ENCODE results near the gene MUC22. TPM values are rescaled to one million over a fixed set of nuclear protein-coding genes. Genes with fewer than 3 reads are reported as not detected.

MUC22 gene
- total RNA-seq, 2 experiments from 2014 or later = not detected

DNA sequence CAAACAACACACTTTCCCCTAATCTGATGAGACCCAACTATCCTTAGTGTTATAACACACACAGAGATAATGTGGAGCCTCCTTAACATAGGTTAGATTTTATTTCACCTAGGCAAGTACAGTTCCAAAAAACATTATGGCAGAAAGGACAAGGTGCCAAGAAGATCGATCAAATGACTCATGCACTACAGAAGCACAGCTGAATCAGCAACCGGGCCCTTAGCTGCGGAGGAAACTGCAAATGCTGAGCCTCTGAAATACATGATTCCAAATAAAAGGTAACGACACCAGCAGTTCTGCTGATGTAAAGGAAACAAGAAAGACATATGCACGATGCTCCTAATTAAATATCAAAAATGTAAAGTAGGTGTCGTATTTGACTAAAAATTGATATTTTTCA lies 46.6 kb upstream of the MUC22 start:
- ChIA-PET POLR2A (no interaction called here), CTCF (no interaction called here)
- no peak overlapping the region for H3K27ac ChIP-seq (ENCODE audit: low read depth in 1 of 2, low read length in 2 of 2)
- H3K9me3 Mint-ChIP-seq = no peaks in the 10 kb centered on the region
- no peak overlapping the region for H3K4me3 ChIP-seq (ENCODE audit: low read length)
- H3K4me3 Mint-ChIP-seq = no peak overlapping the region
- H3K9me3 ChIP-seq (ENCODE audit: control insufficient read depth in 1 of 2, insufficient read depth in 1 of 2, low read length in 2 of 2) = no peaks in the 10 kb centered on the region
- no peak for DNase-seq
- no peak for ATAC-seq (ENCODE audit: poor library complexity)
- peaks cover 25% of the 10 kb centered on the region for H3K27me3 Mint-ChIP-seq
- intact Hi-C loops (cut with DNase I, micrococcal nuclease) = no loop called here
- no peaks in the 10 kb centered on the region for H3K36me3 ChIP-seq (ENCODE audit: insufficient read depth, low read length)
- H3K4me1 ChIP-seq (ENCODE audit: insufficient read depth, low read length) = peaks cover 8% of the 10 kb centered on the region
- TF ChIP-seq, protein P1, sequence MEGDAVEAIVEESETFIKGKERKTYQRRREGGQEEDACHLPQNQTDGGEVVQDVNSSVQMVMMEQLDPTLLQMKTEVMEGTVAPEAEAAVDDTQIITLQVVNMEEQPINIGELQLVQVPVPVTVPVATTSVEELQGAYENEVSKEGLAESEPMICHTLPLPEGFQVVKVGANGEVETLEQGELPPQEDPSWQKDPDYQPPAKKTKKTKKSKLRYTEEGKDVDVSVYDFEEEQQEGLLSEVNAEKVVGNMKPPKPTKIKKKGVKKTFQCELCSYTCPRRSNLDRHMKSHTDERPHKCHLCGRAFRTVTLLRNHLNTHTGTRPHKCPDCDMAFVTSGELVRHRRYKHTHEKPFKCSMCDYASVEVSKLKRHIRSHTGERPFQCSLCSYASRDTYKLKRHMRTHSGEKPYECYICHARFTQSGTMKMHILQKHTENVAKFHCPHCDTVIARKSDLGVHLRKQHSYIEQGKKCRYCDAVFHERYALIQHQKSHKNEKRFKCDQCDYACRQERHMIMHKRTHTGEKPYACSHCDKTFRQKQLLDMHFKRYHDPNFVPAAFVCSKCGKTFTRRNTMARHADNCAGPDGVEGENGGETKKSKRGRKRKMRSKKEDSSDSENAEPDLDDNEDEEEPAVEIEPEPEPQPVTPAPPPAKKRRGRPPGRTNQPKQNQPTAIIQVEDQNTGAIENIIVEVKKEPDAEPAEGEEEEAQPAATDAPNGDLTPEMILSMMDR (IDR thresholded peaks at IDR 0.05) = no peak
- no peaks in the 10 kb centered on the region for H3K36me3 Mint-ChIP-seq (ENCODE audit: low read depth)
- H3K4me1 Mint-ChIP-seq (ENCODE audit: low read depth) = peaks cover 8% of the 10 kb centered on the region
- H3K27ac Mint-ChIP-seq = no peak overlapping the region
- peaks cover 3 to 4% of the 10 kb centered on the region in 2 experiments for H3K27me3 ChIP-seq (ENCODE audit: control insufficient read depth in 1 of 2, insufficient read depth in 2 of 2, low read length in 2 of 2)

DNA sequence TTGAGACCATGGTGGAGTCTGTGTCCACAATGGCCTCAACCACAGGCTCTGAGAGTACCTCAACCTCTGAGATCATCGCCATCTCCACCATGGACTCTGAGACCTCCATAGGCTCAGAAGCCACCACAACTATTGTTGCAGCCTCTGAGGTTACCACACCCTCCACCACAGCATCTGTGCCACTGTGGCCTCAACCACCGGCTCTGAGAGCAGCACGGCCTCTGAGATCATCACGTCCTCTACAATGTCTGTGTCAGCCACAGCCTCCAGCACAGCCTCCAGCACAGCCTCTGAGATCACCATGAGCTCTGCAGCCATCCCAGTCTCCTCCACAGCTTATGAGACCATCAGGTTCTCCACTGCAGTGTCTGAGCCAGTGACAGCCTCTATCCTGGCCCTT lies 46.2 kb upstream of the MUC22 start:
- no peaks in the 10 kb centered on the region for H3K36me3 ChIP-seq (ENCODE audit: insufficient read depth, low read length)
- Mint-ChIP-seq H3K27me3 (peaks cover 23% of the 10 kb centered on the region), H3K36me3 (ENCODE audit: low read depth) (no peaks in the 10 kb centered on the region), H3K4me3 (no peak overlapping the region), H3K9me3 (no peaks in the 10 kb centered on the region), H3K4me1 (ENCODE audit: low read depth) (peaks cover 8% of the 10 kb centered on the region), H3K27ac (no peak overlapping the region)
- CTCF ChIA-PET = no interaction called here
- POLR2A ChIA-PET = no interaction called here
- no peaks in the 10 kb centered on the region for H3K9me3 ChIP-seq (ENCODE audit: control insufficient read depth in 1 of 2, insufficient read depth in 1 of 2, low read length in 2 of 2)
- TF ChIP-seq, protein P1 (IDR thresholded peaks at IDR 0.05) = no peak
- peaks cover 8% of the 10 kb centered on the region for H3K4me1 ChIP-seq (ENCODE audit: insufficient read depth, low read length)
- H3K4me3 ChIP-seq (ENCODE audit: low read length) = no peak overlapping the region
- H3K27ac ChIP-seq (ENCODE audit: low read depth in 1 of 2, low read length in 2 of 2) = no peak overlapping the region
- DNase-seq (peak in 3 of 14 experiments; percentile 13 to 35 (median 15)), ATAC-seq (ENCODE audit: poor library complexity) (no peak)
- H3K27me3 ChIP-seq (ENCODE audit: control insufficient read depth in 1 of 2, insufficient read depth in 2 of 2, low read length in 2 of 2) = peaks cover 3 to 4% of the 10 kb centered on the region in 2 experiments
- intact Hi-C loops (cut with DNase I, micrococcal nuclease) = no loop called here

DNA sequence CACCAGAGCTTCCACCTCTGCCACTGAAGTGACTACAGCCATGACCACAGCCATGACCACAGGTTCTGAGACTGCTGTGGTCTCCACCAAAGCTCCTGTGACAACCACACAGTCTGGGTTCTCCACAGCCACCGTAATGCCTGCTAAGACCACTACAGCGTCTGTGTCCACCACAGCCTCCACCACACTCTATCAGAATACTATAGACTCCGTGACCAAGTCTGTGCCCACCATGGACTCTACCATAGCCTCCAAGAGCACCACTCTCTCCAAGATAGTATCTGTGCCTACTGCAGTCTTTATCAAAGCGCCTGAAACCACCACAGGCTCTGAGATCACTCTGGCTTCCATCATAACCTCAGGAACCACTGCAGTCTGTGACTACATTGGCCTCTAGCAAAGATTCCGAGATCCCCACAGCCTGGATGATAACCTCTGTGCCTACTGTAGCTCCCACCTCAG lies 45.1 kb upstream of the MUC22 start:
- ATAC-seq (ENCODE audit: poor library complexity) (no peak), DNase-seq (no peak)
- ChIA-PET POLR2A (no interaction called here), CTCF (no interaction called here)
- TF ChIP-seq, protein P1 (IDR thresholded peaks at IDR 0.05) = no peak
- Histone ChIP-seq H3K4me1 (ENCODE audit: insufficient read depth, low read length) (peaks cover 8% of the 10 kb centered on the region), H3K9me3 (ENCODE audit: control insufficient read depth in 1 of 2, insufficient read depth in 1 of 2, low read length in 2 of 2) (no peaks in the 10 kb centered on the region), H3K27ac (ENCODE audit: low read depth in 1 of 2, low read length in 2 of 2) (no peak overlapping the region), H3K4me3 (ENCODE audit: low read length) (no peak overlapping the region), H3K27me3 (ENCODE audit: control insufficient read depth in 1 of 2, insufficient read depth in 2 of 2, low read length in 2 of 2) (peaks cover 0 to 4% of the 10 kb centered on the region in 2 experiments), H3K36me3 (ENCODE audit: insufficient read depth, low read length) (no peaks in the 10 kb centered on the region)
- Mint-ChIP-seq H3K27me3 (peaks cover 19% of the 10 kb centered on the region), H3K27ac (no peak overlapping the region), H3K36me3 (ENCODE audit: low read depth) (no peaks in the 10 kb centered on the region), H3K9me3 (no peaks in the 10 kb centered on the region), H3K4me3 (no peak overlapping the region), H3K4me1 (ENCODE audit: low read depth) (peaks cover 8% of the 10 kb centered on the region)
- intact Hi-C loops (cut with DNase I, micrococcal nuclease) = no loop called here
